H9 (cell line): Measurements from ENCODE around the gene ST14. TPM values are rescaled to one million over a fixed set of nuclear protein-coding genes. Genes with fewer than 3 reads are reported as not detected.

ENCODE experiments used
- DNase-seq: peaks from one replicate; pipeline ENCODE4 v3.0.0-alpha.2; 2017
- H2AFZ ChIP-seq: one replicate; pipeline ENCODE4 v1.6.1; 2013; ENCODE audit warnings: mild to moderate bottlenecking, low read length, control low read depth, moderate library complexity
- H2AK5ac ChIP-seq: 2 replicates; pipeline ENCODE4 v1.6.1; 2013; ENCODE audit warnings: low read length, control low read depth, mixed read lengths; ENCODE audit not compliant: insufficient read length
- H2BK120ac ChIP-seq: one replicate; pipeline ENCODE4 v1.6.1; 2013; ENCODE audit warnings: low read depth, mild to moderate bottlenecking, low read length, control low read depth, inconsistent platforms; ENCODE audit not compliant: poor library complexity, severe bottlenecking
- H2BK12ac ChIP-seq: 2 replicates; pipeline ENCODE4 v1.6.1; 2013; ENCODE audit warnings: low read length, control low read depth, mixed read lengths, low read depth; ENCODE audit not compliant: insufficient read length
- H2BK15ac ChIP-seq: 2 replicates; pipeline ENCODE4 v1.6.1; 2013; ENCODE audit warnings: low read depth, low read length, control low read depth
- H2BK20ac ChIP-seq: one replicate; pipeline ENCODE4 v1.6.1; 2013; ENCODE audit warnings: low read depth, mild to moderate bottlenecking, low read length, control low read depth, inconsistent platforms; ENCODE audit not compliant: poor library complexity, severe bottlenecking
- H2BK5ac ChIP-seq: 2 replicates; pipeline ENCODE4 v1.6.1; 2013; ENCODE audit warnings: low read length, control low read depth, mixed read lengths; ENCODE audit not compliant: insufficient read length
- H3K14ac ChIP-seq: 2 replicates; pipeline ENCODE4 v1.6.1; 2013; ENCODE audit warnings: low read length, control low read depth; ENCODE audit not compliant: insufficient read depth
- H3K18ac ChIP-seq: 2 replicates; pipeline ENCODE4 v1.6.1; 2013; ENCODE audit warnings: low read depth, mild to moderate bottlenecking, mixed read lengths, low read length, control low read depth; ENCODE audit not compliant: insufficient read length
- H3K23ac ChIP-seq: 2 replicates; pipeline ENCODE4 v1.6.1; 2013; ENCODE audit warnings: low read length, control low read depth, mixed read lengths, low read depth; ENCODE audit not compliant: insufficient read length
- H3K23me2 ChIP-seq: 2 replicates; pipeline ENCODE4 v1.6.1; 2013; ENCODE audit warnings: low read depth, mild to moderate bottlenecking, mixed read lengths, low read length, control low read depth; ENCODE audit not compliant: insufficient read length, poor library complexity, severe bottlenecking
- H3K27ac ChIP-seq: 2 replicates; pipeline ENCODE4 v1.5.1; 2013; ENCODE audit warnings: low read length, control low read depth, mixed read lengths, low read depth; ENCODE audit not compliant: insufficient read length
- H3K27me3 ChIP-seq: 2 replicates; pipeline ENCODE4 v1.6.1; 2013; ENCODE audit warnings: low read length, control low read depth, inconsistent platforms; ENCODE audit not compliant: insufficient read depth
- H3K4ac ChIP-seq: 2 replicates; pipeline ENCODE4 v1.6.1; 2013; ENCODE audit warnings: low read depth, mild to moderate bottlenecking, control low read depth, inconsistent platforms, low read length, moderate library complexity
- H3K4me1 ChIP-seq: 2 replicates; pipeline ENCODE4 v1.6.1; 2013; ENCODE audit warnings: low read length, control low read depth, inconsistent platforms; ENCODE audit not compliant: insufficient read depth
- H3K4me2 ChIP-seq: 2 replicates; pipeline ENCODE4 v1.6.1; 2013; ENCODE audit warnings: low read length, control low read depth, mixed read lengths; ENCODE audit not compliant: insufficient read length, insufficient read depth
- H3K56ac ChIP-seq: 2 replicates; pipeline ENCODE4 v1.6.1; 2013; ENCODE audit warnings: low read depth, mild to moderate bottlenecking, mixed read lengths, low read length, control low read depth; ENCODE audit not compliant: insufficient read length
- H3K79me1 ChIP-seq: 2 replicates; pipeline ENCODE4 v1.6.1; 2013; ENCODE audit warnings: low read depth, mild to moderate bottlenecking, moderate library complexity, low read length, control low read depth, inconsistent platforms; ENCODE audit not compliant: insufficient read depth, poor library complexity, severe bottlenecking
- H3K79me2 ChIP-seq: 2 replicates; pipeline ENCODE4 v1.6.1; 2013; ENCODE audit warnings: low read length, control low read depth, inconsistent platforms; ENCODE audit not compliant: insufficient read depth
- H3K9ac ChIP-seq: 2 replicates; pipeline ENCODE4 v1.6.1; 2013; ENCODE audit warnings: low read length, control low read depth, mixed read lengths; ENCODE audit not compliant: insufficient read length; ENCODE audit errors: extremely low read depth
- H3K9me3 ChIP-seq: one replicate; pipeline ENCODE4 v1.6.1; 2013; ENCODE audit warnings: low read depth, low read length, inconsistent platforms; ENCODE audit not compliant: control insufficient read depth
- H3T11ph ChIP-seq: one replicate; pipeline ENCODE4 v1.6.1; 2013; ENCODE audit warnings: mild to moderate bottlenecking, low read length, control low read depth, inconsistent platforms
- H4K20me1 ChIP-seq: one replicate; pipeline ENCODE4 v1.6.1; 2013; ENCODE audit not compliant: control insufficient read depth, insufficient read length, insufficient read depth
- H4K5ac ChIP-seq: 2 replicates; pipeline ENCODE4 v1.6.1; 2013; ENCODE audit warnings: low read depth, mild to moderate bottlenecking, mixed read lengths, low read length, control low read depth; ENCODE audit not compliant: insufficient read length
- H4K8ac ChIP-seq: replicated peaks from 2 replicates; pipeline ENCODE4 v1.6.1; 2013; ENCODE audit warnings: low read length, control low read depth, mixed read lengths, low read depth; ENCODE audit not compliant: insufficient read length
- H4K91ac ChIP-seq: 2 replicates; pipeline ENCODE4 v1.6.1; 2013; ENCODE audit warnings: low read depth, mild to moderate bottlenecking, moderate library complexity, mixed read lengths, low read length, control low read depth; ENCODE audit not compliant: insufficient read length
- H3K27ac Mint-ChIP-seq, 3 experiments: 2 replicates in 2 of 3; 3 replicates in 1 of 3; pipeline ENCODE4 v1.8.0; 2020 to 2021; ENCODE audit warnings: mixed read lengths in 3 of 3, mild to moderate bottlenecking in 1 of 3, moderate library complexity in 1 of 3
- H3K27me3 Mint-ChIP-seq: 2 replicates; pipeline ENCODE4 v1.8.0; 2021; ENCODE audit warnings: low read depth, mild to moderate bottlenecking, moderate library complexity, mixed read lengths
- H3K36me3 Mint-ChIP-seq, 3 experiments: 2 replicates in 2 of 3; 3 replicates in 1 of 3; pipeline ENCODE4 v1.8.0; 2020 to 2021; ENCODE audit warnings: low read depth in 3 of 3, mixed read lengths in 3 of 3; ENCODE audit not compliant: insufficient read depth in 1 of 3
- H3K4me1 Mint-ChIP-seq, 2 experiments: 2 replicates each; pipeline ENCODE4 v1.8.0; 2020; ENCODE audit warnings: mixed read lengths in 2 of 2
- H3K4me3 Mint-ChIP-seq, 2 experiments: 2 replicates in 1 of 2; 3 replicates in 1 of 2; pipeline ENCODE4 v1.8.0; 2020 to 2021; ENCODE audit warnings: mild to moderate bottlenecking in 2 of 2, mixed read lengths in 2 of 2, moderate library complexity in 1 of 2
- H3K9me3 Mint-ChIP-seq, 2 experiments: 2 replicates in 1 of 2; 3 replicates in 1 of 2; pipeline ENCODE4 v1.8.0; 2020; ENCODE audit warnings: mild to moderate bottlenecking in 2 of 2, mixed read lengths in 2 of 2, moderate library complexity in 1 of 2
- WGBS: extraction: QIAGEN DNeasy Blood & Tissue Kit; methylation state at CpG from one replicate; pipeline ENCODE4 v1.1.7; 2013; ENCODE audit warnings: missing lambda C conversion rate, low lambda C conversion rate, mixed read lengths; ENCODE audit not compliant: insufficient read length; ENCODE audit errors: extremely low coverage; 5-methylcytosine and 5-hydroxymethylcytosine counted together
- total RNA-seq: library from RNA; stranded (reverse); gene quantifications from 2 replicates; pipeline ENCODE4 v1.2.1, GENCODE V29; 2021
- TF ChIP-seq, protein P1 (sequence below): fragments of 200-600 bp; sonication (generic); conservative IDR thresholded peaks from 3 replicates; pipeline ENCODE4 v1.8.0; 2021; ENCODE audit warnings: antibody characterized with exemption, mild to moderate bottlenecking

Gene ST14
- total RNA-seq, 1 experiment from 2014 or later = 22.4 TPM

DNA sequence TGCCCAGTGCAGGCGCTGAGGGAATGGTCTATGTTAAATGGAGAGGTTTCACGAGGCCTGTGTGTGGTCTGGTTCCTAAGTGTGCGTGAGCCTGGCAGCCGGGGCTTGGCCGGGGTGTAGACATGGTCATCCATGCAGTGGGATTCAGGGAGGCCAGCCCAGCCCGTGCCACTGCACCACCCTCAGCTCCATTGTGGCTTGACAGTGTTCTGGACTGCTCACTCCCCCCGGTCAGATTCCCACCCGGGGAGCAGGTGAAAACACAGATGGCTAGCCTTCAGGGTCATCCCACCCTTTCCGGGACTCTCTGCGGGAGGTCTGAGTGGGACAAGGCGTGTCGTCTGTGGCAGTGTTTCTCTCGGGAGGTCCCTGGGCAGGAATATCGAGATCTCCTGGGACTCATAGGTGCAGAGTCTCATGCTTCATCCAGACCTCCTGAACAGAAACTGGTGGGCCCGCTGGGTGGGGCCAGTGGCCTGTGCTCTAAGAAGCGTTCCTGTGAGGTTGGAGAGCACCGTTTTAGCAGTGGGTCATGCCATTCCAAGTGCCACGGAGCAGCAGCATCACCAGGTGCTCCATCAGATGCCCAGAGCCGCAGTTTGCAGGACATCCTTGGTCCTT is 52.3 kb downstream of the ST14 start:
- H3K79me2 ChIP-seq = no peaks in the 10 kb centered on the region
- no peaks in the 10 kb centered on the region; a peak in 1 of 7 replicates for H3K36me3 Mint-ChIP-seq
- H2AK5ac ChIP-seq = no peak overlapping the region
- no peak overlapping the region for H3K23ac ChIP-seq
- H3K27ac Mint-ChIP-seq = no peak overlapping the region; a peak in 2 of 7 replicates
- H3K27me3 ChIP-seq = no peaks in the 10 kb centered on the region
- no CpG with 5 or more reads among the region's 19 CpGs for whole genome bisulfite sequencing
- no peak overlapping the region for H4K91ac ChIP-seq
- TF ChIP-seq, protein P1, sequence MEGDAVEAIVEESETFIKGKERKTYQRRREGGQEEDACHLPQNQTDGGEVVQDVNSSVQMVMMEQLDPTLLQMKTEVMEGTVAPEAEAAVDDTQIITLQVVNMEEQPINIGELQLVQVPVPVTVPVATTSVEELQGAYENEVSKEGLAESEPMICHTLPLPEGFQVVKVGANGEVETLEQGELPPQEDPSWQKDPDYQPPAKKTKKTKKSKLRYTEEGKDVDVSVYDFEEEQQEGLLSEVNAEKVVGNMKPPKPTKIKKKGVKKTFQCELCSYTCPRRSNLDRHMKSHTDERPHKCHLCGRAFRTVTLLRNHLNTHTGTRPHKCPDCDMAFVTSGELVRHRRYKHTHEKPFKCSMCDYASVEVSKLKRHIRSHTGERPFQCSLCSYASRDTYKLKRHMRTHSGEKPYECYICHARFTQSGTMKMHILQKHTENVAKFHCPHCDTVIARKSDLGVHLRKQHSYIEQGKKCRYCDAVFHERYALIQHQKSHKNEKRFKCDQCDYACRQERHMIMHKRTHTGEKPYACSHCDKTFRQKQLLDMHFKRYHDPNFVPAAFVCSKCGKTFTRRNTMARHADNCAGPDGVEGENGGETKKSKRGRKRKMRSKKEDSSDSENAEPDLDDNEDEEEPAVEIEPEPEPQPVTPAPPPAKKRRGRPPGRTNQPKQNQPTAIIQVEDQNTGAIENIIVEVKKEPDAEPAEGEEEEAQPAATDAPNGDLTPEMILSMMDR = no peak
- no peak overlapping the region for H3K56ac ChIP-seq
- no peak overlapping the region for H2BK5ac ChIP-seq
- no peak overlapping the region for H3T11ph ChIP-seq
- no peak overlapping the region for H4K8ac ChIP-seq
- H3K4me1 ChIP-seq = no peaks in the 10 kb centered on the region; the same call in 1 of the 2 replicates
- no peak overlapping the region for H2BK120ac ChIP-seq
- H3K9me3 ChIP-seq = no peaks in the 10 kb centered on the region
- no peak overlapping the region for H3K4me3 Mint-ChIP-seq
- H3K18ac ChIP-seq = no peak overlapping the region
- H3K4ac ChIP-seq = no peak overlapping the region
- H4K20me1 ChIP-seq = no peaks in the 10 kb centered on the region
- no peak overlapping the region for H2BK20ac ChIP-seq
- DNase-seq = peak; percentile 20
- peaks cover 4% of the 10 kb centered on the region for H3K27me3 Mint-ChIP-seq
- no peak overlapping the region for H2BK15ac ChIP-seq
- no peak overlapping the region for H2AFZ ChIP-seq
- no peak overlapping the region for H2BK12ac ChIP-seq
- H3K4me2 ChIP-seq = no peak overlapping the region
- no peaks in the 10 kb centered on the region for H3K79me1 ChIP-seq
- H3K23me2 ChIP-seq = no peaks in the 10 kb centered on the region
- H3K9ac ChIP-seq = no peak overlapping the region
- H3K27ac ChIP-seq = no peak overlapping the region
- H3K9me3 Mint-ChIP-seq = no peaks in the 10 kb centered on the region; a peak in 1 of 5 replicates
- H3K14ac ChIP-seq = no peak overlapping the region
- peaks cover 12% of the 10 kb centered on the region in 2 experiments for H3K4me1 Mint-ChIP-seq
- H4K5ac ChIP-seq = no peak overlapping the region
